ENCODE data around the gene CXCR6.
"Not testable (repeated sequence)": the region's sequence is repeated elsewhere in the genome, so short reads cannot be mapped to it uniquely, and the experiment has no call there.

Gene CXCR6

GRCh38 chr3:45995236-45996192, 52.2 kb downstream of the CXCR6 start, which contains the start of gene FYCO1:
FYCO1 (minus strand) TSS chr3:45995824; CDS start chr3:45984910, 10,914 bp downstream.
- no peak for TF ChIP-seq CTCF (conservative IDR thresholded peaks at IDR 0.05)

DNA sequence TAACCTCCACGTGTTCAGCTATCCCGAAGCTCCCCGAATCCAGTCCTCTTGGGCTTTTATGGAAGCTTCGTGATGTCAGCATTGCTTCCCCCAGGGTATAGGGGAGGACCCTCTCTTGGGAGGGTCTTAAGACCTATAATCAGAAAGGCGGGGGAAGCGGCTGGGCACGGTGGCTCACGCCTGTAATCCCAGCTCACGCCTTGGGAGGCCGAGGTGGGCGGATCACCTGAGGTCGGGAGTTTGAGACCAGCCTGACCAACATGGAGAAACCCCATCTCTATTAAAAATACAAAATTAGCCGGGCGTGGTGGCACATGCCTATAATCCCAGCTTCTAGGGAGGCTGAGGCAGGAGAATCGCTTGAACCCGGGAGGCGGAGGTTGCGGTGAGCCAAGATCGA, 54.2 kb downstream of the CXCR6 start:
- H3K27ac ChIP-seq = not testable (repeated sequence)

More at GRCh38 chr3:45995236-45996192, 52.2 kb downstream of the CXCR6 start, which contains the start of gene FYCO1:
- H3K27ac ChIP-seq = peak within 1 kb of the TSS; percentile 91

GRCh38 chr3:45997942-45998341, 54.7 kb downstream of the CXCR6 start:
- no peak for TF ChIP-seq CTCF (conservative IDR thresholded peaks at IDR 0.05)
- no peak overlapping the region for H3K27ac ChIP-seq

All from VCaP (cell line).